WERI-Rb-1 (cell line): ENCODE measurements around the gene CP.
"Not testable (repeated sequence)": the region's sequence is repeated elsewhere in the genome, so short reads cannot be mapped to it uniquely, and the experiment has no call there.

Experiments
- DNase-seq: peaks from one replicate; pipeline ENCODE4 v3.0.0-alpha.2; 2020
- H3K27ac ChIP-seq: fragments of 250-450 bp; sonication (Bioruptor Pico); 2 replicates; pipeline ENCODE4 v1.5.1; 2020; ENCODE audit warnings: mild to moderate bottlenecking, moderate library complexity
- H3K27me3 ChIP-seq: fragments of 250-450 bp; sonication (Bioruptor Pico); 2 replicates; pipeline ENCODE4 v1.5.1; 2021; ENCODE audit warnings: mild to moderate bottlenecking, low read depth, moderate library complexity; ENCODE audit not compliant: insufficient read depth, severe bottlenecking
- H3K36me3 ChIP-seq: fragments of 250-450 bp; sonication (Bioruptor Pico); 2 replicates; pipeline ENCODE4 v1.5.1; 2020; ENCODE audit warnings: mild to moderate bottlenecking, moderate library complexity
- H3K4me3 ChIP-seq: 2 replicates; pipeline ENCODE4 v1.5.1; 2011; ENCODE audit warnings: low read depth, mild to moderate bottlenecking, control low read depth, low read length
- H3K9me3 ChIP-seq: fragments of 250-450 bp; sonication (Bioruptor Pico); 2 replicates; pipeline ENCODE4 v1.5.1; 2021; ENCODE audit warnings: mild to moderate bottlenecking, moderate library complexity; ENCODE audit not compliant: severe bottlenecking
- TF ChIP-seq, protein P1 (sequence below): IDR thresholded peaks from 2 replicates; pipeline ENCODE4 v1.5.1; 2011; ENCODE audit warnings: low read depth, mild to moderate bottlenecking, control low read depth, inconsistent platforms, low read length

The CP gene

DNA sequence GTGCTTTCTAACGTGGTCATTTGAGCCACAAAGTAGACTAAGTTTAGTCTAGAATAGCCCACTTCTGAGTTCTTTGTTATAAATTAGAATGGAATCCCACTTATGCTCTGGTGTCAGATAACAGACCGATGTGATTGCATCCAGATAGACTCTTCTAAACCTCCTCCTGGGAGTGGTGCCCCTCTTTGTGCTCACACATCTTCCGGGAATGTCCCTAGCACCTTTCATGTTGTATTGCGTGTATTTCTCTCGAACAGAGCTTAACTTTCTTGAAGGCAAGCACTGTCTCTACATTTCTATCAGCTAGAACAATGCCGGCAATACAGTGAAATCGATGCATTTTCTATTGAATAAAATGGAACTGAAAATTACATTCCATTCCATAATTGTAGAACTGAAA is 23.0 kb downstream of the CP start:
- no peak for DNase-seq
- Histone ChIP-seq H3K27me3 (no peaks in the 10 kb centered on the region), H3K4me3 (no peak overlapping the region), H3K27ac (no peak overlapping the region), H3K36me3 (no peaks in the 10 kb centered on the region), H3K9me3 (no peaks in the 10 kb centered on the region)
- TF ChIP-seq, protein P1, sequence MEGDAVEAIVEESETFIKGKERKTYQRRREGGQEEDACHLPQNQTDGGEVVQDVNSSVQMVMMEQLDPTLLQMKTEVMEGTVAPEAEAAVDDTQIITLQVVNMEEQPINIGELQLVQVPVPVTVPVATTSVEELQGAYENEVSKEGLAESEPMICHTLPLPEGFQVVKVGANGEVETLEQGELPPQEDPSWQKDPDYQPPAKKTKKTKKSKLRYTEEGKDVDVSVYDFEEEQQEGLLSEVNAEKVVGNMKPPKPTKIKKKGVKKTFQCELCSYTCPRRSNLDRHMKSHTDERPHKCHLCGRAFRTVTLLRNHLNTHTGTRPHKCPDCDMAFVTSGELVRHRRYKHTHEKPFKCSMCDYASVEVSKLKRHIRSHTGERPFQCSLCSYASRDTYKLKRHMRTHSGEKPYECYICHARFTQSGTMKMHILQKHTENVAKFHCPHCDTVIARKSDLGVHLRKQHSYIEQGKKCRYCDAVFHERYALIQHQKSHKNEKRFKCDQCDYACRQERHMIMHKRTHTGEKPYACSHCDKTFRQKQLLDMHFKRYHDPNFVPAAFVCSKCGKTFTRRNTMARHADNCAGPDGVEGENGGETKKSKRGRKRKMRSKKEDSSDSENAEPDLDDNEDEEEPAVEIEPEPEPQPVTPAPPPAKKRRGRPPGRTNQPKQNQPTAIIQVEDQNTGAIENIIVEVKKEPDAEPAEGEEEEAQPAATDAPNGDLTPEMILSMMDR, result no peak

DNA sequence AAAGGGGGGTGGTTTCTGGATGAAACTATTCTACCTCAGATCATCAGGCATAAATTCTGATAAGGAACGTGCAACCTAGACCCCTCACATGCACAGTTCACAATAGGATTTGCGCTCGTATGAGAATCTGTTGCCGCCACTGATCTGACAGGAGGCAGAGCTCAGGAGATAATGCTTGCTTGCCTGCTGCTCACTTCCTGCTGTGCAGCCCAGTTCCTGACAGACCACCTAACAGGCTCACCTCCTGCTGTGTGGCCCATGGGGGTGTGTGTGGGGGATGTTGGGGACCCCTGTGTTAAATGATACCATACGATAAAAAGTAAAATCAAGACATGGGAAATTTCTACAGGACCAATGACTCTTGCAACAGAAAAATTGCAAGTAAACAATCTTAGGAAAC is 24.0 kb downstream of the CP start:
- TF ChIP-seq, protein P1, result no peak
- Histone ChIP-seq H3K27me3 (no peaks in the 10 kb centered on the region), H3K36me3 (no peaks in the 10 kb centered on the region), H3K9me3 (no peaks in the 10 kb centered on the region), H3K4me3 (peak overlapping the region; percentile 4; the same call in 1 of the 2 replicates), H3K27ac (peak overlapping the region; percentile 46)
- DNase-seq, result peak; percentile 60

DNA sequence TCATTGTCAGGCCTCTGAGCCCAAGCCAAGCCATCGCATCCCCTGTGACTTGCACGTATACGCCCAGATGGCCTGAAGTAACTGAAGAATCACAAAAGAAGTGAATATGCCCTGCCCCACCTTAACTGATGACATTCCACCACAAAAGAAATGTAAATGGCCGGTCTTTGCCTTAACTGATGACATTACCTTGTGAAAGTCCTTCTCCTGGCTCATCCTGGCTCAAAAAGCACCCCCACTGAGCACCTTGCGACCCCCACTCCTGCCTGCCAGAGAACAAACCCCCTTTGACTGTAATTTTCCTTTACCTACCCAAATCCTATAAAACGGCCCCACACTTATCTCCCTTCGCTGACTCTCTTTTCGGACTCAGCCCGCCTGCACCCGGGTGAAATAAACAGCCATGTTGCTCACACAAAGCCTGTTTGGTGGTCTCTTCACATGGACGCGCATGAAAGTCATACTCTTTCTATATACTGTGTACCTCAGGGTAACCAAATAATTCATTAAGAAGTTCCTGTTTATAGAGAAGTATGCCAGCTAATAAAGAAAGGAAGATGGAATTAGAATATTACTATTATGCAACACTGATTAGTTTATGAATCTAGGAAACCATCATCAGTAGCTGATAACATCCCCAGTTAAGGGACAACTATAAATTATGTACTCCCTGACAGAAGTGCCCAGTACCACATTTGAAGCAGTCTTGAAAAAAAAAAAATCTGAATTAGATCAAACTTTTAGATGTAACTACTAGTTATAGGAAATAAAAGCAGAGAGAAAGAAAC is 24.6 kb downstream of the CP start:
- Histone ChIP-seq H3K4me3 (peak overlapping the region; percentile 4; the same call in 1 of the 2 replicates), H3K27ac (peak overlapping the region; percentile 46)
- H3K36me3 ChIP-seq, DNase-seq, H3K9me3 ChIP-seq, H3K27me3 ChIP-seq: not testable (repeated sequence)

DNA sequence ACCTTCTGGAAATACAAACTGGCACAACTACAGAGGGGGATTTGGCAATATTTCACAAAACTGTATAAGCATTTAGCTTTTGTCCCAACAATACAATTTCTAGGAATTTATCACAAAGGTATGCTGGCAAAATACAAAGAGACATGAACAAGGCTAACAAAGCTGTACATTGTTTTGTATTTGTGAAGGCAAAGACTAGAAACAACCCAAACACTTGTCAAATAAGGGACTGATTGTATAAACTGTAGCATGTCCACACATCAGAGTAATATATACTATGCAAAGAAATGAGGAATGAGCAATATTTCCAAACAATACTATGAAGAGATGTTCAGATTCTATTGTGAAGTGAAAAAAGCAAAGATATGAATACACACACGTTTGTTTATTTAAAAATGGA is 26.4 kb downstream of the CP start:
- Histone ChIP-seq H3K27ac (no peak overlapping the region), H3K4me3 (no peak overlapping the region), H3K36me3 (no peaks in the 10 kb centered on the region), H3K9me3 (no peaks in the 10 kb centered on the region), H3K27me3 (no peaks in the 10 kb centered on the region)
- TF ChIP-seq, protein P1, result no peak
- no peak for DNase-seq

DNA sequence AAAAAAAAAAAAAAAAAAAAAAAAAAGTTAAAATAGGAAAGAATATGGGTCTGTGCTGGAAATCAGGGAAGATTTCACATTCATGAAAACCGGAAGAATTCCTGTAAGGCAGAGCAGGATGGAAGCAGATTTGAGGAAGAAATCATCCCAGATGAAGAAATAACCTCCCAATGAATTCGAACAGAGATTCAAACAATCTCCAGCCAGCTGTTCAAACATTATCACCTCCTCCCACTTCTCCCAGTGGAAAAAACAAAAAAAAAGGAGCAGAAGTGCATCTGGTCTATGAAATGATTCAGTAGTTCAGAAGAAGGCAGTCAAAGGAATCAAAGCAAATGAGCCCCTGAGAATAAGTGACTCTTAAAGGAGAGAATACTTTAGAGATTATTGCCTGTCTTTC is 33.1 kb downstream of the CP start:
- H3K27ac ChIP-seq, result no peak overlapping the region

DNA sequence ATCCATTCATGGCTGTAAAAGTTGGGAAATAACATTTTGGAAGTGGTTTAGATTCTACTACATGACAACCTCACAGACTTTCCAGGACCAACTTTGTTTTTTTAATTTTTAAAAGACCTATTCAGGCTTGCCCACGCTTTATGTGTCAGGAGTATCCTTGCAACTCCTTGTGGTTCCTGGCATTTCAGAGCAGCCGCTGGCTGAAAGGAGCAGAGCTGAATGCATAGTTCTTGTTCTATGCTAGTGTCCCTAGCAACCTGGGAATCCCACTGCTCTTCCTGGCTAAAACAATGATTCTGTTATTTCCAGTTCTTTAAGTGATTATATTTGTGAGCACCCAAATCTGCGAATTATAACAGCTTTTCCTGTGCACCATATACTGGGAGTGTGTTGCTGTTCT is 34.9 kb downstream of the CP start:
- Histone ChIP-seq H3K4me3 (no peak overlapping the region), H3K36me3 (no peaks in the 10 kb centered on the region), H3K9me3 (no peaks in the 10 kb centered on the region), H3K27me3 (no peaks in the 10 kb centered on the region), H3K27ac (no peak overlapping the region)
- TF ChIP-seq, protein P1, result no peak
- DNase-seq, result no peak

More for the DNA sequence above, 33.1 kb downstream of the CP start:
- Histone ChIP-seq H3K27me3 (no peaks in the 10 kb centered on the region), H3K9me3 (no peaks in the 10 kb centered on the region), H3K4me3 (no peak overlapping the region), H3K36me3 (no peaks in the 10 kb centered on the region)
- TF ChIP-seq, protein P1, result no peak
- no peak for DNase-seq
